Subcutaneous adipose tissue (tissue), 4 donors: Measurements from ENCODE around the gene PIK3C2G. TPM values are rescaled to one million over a fixed set of nuclear protein-coding genes. Genes with fewer than 3 reads are reported as not detected.

Experiments
- CTCF ChIP-seq: fragments of 450-650 bp; IDR thresholded peaks from one replicate; pipeline ENCODE4 v1.5.1; 2016; ENCODE audit warnings: low read depth, mild to moderate bottlenecking, control low read depth, antibody characterized with exemption, moderate library complexity
- total RNA-seq, 4 donors: library from RNA; depleted of rRNA; stranded (reverse); fragments of >200 nt; gene quantifications; one replicate each; pipeline ENCODE4 v1.1.0, GENCODE V29; 2016

Gene PIK3C2G
- total RNA-seq, 4 donors from 2014 or later = 0.19 to 0.22 TPM; not detected in 2

- TF ChIP-seq CTCF = no peak
These were observed 322.3 kb downstream of the PIK3C2G start for GRCh38 chr12:18583655-18584054.

DNA sequence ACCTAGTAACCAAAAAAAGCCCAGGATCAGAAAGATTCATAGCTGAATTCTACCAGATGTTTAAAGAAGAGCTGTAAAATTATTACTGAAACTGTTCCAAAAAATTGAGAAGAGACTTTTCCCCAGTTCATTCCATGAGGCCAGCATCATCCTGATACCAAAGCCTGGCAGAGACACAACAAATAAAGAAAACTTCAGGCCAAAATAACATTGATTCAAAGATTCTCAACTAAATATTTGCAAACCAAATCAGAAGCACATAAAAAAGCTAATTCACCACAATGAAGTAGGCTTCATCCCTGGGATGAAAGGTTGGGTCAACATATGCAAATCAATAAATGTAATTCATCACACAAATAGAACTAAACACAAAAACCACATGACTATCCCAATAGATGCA, 325.3 kb downstream of the PIK3C2G start:
- TF ChIP-seq CTCF = no peak

DNA sequence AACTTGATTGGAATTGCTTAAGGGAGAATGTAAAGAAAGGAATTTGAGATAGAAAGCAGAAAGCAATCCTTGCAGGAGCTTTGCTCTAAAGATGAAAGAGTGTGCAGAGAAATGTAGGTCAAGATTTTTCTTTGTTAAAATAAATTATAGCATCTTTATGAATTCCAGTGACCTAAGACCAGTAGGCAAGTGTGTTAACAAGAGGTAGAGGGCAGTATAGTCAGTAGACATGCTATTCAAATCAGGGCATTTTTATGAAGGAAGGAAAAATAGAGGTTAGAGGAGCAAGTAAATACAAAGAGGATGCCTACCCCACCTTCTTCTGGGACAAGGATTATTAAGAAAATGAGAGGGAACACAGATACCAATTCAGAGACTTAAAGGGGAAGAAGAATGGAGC, 328.0 kb downstream of the PIK3C2G start:
- no peak for TF ChIP-seq CTCF

GRCh38 chr12:18591473-18591872, 330.2 kb downstream of the PIK3C2G start:
- TF ChIP-seq CTCF = no peak

DNA sequence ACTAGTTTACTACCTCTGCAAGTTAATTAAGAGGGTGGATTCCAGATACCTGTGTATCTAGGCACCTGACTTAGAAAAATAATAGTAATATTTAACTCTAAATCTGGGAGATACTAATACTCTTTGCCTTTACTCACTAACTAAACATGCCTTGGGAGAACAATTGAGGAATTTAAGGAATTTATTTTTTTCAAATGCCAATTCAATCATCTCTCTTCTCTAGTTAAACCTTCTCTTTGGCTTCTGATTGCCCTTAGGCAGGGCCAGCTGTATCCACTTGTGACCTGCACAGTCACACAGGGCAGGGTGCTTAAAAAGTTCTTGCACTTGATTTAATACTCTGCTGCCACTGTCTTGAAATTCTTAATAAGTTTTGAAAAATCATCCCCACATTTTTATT, 334.1 kb downstream of the PIK3C2G start:
- TF ChIP-seq CTCF = no peak

GRCh38 chr12:18601962-18602361, 340.6 kb downstream of the PIK3C2G start:
- no peak for TF ChIP-seq CTCF

DNA sequence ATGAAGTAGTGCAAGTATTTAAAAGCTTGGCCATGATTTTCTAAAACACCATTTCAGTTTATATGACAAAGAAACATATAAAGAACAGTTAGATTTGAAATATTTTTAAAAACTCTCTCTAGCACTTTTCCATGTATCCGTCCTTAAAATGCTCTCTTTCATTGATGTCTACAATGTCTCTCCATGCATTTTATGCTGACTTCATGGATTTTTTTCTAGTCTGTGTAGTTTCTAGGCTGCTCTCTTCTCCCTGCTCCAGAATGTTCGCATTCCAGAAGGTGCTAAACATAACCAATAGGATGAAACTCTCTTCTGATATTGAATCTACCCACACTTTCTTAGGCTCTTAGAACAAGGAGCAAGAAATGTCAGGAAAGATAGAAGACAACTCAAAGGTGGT, 351.7 kb downstream of the PIK3C2G start:
- TF ChIP-seq CTCF = no peak
